Gastrocnemius medialis (tissue), 4 donors: Measurements from ENCODE around the gene RNF121.

Experiments used
- POLR2A ChIP-seq, 2 donors: fragments of 450-650 bp; IDR thresholded peaks; one replicate each; pipeline ENCODE4 v1.6.1; 2017; ENCODE audit warnings: antibody characterized with exemption in 2 of 2, mild to moderate bottlenecking in 2 of 2, moderate library complexity in 2 of 2
- TF ChIP-seq, protein P1 (sequence below), 5 experiments: fragments of 450-650 bp in 3 of 5; fragments of 200-600 bp in 2 of 5; sonication (generic) in 2 of 5; IDR thresholded peaks in 4 of 5; conservative IDR thresholded peaks in 1 of 5; 1 replicate in 4 of 5; 2 replicates in 1 of 5; pipeline ENCODE4 v1.5.1; 2016 to 2019; ENCODE audit warnings: antibody characterized with exemption in 5 of 5, mild to moderate bottlenecking in 3 of 5, moderate library complexity in 3 of 5

DNA sequence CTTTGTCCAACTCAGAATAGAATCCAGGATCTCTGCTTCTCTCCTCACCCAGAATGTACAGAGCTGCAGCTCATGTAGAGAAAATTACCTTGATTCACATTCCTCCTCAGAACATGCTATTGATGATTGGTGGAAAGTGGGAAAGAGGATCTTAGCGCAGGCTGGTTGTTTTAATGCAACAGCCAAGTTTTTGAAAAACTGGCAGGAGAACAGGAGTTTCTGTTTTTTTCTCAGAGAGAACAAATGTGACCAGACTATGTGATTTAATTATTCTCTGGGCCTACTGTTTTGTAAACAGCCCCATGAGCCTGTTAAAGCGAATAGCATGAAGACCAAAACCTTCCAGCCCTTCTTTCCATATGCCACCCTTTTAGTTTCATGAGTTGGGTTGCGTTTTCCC is 50.8 kb downstream of the RNF121 start:
- TF ChIP-seq, protein P1, sequence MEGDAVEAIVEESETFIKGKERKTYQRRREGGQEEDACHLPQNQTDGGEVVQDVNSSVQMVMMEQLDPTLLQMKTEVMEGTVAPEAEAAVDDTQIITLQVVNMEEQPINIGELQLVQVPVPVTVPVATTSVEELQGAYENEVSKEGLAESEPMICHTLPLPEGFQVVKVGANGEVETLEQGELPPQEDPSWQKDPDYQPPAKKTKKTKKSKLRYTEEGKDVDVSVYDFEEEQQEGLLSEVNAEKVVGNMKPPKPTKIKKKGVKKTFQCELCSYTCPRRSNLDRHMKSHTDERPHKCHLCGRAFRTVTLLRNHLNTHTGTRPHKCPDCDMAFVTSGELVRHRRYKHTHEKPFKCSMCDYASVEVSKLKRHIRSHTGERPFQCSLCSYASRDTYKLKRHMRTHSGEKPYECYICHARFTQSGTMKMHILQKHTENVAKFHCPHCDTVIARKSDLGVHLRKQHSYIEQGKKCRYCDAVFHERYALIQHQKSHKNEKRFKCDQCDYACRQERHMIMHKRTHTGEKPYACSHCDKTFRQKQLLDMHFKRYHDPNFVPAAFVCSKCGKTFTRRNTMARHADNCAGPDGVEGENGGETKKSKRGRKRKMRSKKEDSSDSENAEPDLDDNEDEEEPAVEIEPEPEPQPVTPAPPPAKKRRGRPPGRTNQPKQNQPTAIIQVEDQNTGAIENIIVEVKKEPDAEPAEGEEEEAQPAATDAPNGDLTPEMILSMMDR (IDR thresholded peaks at IDR 0.05 in 4 of 5, conservative IDR thresholded peaks at IDR 0.05 in 1 of 5), result no peak
- TF ChIP-seq POLR2A (IDR thresholded peaks at IDR 0.05), result no peak
